Activated gamma-delta T cell (primary cell): ENCODE measurements around the gene TCERG1.

ENCODE experiments used
- DNase-seq: peaks from one replicate; lab custom pipeline; 2025; lab: John Stamatoyannopoulos, UW

Gene TCERG1

DNA sequence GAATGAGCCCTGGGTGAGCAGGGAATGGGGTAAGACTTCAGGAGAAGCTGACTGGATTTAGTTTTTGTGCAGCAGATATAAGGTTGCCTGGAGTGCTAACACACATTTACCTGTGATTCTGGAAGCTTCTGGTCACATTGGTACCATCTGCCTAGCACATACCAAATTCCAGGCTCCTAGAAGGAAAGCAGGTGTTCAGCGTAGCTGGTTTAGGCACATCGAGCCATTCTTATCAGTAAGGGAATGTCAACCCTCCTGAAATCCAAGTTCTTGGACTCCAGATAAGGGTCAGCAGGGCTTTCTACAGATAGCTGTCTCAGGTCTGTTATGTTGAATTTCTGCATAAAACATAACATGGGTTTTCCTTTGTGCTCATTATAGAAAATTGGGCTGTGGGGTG is 10.3 kb downstream of the TCERG1 start:
- no peak for DNase-seq

DNA sequence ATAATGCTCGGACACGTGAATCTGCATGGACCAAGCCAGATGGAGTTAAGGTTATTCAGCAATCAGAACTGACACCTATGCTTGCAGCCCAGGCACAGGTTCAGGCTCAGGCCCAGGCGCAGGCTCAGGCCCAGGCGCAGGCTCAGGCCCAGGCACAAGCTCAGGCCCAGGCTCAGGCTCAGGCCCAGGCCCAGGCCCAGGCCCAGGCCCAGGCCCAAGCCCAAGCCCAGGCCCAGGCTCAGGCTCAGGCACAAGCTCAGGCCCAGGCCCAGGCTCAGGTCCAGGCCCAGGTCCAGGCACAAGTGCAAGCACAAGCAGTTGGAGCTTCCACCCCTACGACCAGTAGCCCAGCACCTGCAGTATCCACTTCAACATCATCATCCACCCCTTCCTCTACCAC is 11.8 kb downstream of the TCERG1 start:
- no peak for DNase-seq

DNA sequence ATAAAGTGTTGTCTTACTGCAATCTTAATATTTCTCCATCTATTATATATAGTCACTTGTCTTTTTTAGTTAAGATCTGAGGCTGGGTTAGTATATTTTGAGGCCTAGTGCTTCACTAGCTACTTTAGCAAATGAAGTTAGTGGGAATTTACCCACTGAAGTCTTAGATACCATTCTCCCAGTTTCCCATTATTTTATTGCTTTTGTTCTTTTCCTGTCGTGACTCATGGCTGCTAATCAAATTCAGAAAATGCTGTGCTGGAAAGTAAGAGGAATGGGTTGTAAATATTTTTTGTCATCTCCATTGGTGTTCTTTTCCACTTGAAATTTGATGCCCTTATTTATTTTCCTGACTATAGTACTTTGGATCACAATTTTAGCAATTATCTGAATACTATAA is 14.2 kb downstream of the TCERG1 start:
- no peak for DNase-seq

DNA sequence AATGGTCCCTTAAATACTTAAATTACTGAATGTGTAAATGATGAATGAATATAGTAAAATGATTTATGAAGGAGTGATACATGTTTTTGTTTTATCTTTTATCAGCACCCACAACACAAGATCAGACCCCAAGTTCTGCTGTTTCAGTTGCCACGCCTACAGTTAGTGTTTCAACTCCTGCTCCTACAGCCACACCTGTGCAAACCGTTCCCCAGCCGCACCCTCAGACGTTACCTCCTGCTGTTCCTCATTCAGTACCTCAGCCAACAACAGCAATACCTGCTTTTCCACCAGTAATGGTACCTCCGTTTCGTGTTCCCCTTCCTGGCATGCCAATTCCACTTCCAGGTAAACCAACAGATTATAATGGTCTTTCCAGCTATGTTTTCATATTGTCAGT is 16.3 kb downstream of the TCERG1 start:
- no peak for DNase-seq

DNA sequence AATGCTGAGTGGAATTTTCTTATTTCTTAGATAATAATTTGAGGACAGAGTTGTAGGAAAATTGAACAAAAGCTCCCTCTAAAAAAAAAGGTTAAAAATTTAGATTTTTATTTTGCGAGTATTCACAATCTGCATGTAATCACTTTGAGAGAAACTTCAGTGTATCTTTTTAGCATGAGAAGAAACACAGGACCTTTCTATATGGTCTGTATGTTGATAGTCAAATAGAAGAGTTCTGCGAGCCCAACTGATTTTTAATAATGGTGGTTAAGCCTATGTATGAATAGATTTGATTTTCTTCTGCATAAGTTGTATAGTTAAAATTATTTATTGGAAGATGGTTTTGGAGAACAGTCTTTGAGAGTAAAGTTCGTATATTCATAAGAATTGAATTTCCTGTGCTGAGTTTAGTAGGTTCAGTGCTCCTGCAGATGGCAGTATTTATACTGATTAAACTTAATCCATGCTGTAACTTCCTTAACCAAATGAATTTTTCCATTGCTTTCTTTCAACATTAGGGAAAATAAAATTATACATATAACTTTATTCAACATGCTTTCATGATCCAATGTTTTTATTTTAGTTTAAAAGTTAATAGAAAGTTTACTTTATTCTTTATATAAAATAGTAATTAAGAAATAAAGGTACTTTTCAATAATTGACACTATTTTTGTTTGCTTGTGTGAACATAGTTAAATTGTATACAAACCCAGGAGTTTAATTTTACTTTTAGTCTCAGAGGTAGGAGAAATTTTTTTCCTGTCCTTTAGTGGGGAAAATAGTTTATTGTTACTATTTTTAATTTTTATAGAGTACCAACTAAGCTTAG is 19.6 kb downstream of the TCERG1 start:
- DNase-seq = no peak

DNA sequence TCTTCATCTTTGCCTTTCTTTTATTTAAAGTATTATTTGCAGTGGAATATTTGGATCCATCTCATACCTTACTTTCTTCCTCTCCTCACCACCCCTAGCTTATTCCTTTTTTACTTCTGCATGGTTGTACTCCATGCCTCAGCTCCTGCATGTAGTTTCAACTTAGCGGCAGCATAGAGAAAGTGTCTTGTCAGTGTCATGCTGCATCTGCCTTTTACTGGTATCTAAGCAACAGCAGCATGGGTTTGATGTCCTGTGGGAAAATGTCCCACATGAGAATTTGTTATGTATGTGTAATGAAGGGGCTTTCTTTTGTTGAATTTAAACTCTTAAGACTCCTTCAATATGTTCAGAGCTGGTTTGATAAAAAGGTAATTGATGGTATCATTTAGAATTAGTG is 20.6 kb downstream of the TCERG1 start:
- DNase-seq = no peak

DNA sequence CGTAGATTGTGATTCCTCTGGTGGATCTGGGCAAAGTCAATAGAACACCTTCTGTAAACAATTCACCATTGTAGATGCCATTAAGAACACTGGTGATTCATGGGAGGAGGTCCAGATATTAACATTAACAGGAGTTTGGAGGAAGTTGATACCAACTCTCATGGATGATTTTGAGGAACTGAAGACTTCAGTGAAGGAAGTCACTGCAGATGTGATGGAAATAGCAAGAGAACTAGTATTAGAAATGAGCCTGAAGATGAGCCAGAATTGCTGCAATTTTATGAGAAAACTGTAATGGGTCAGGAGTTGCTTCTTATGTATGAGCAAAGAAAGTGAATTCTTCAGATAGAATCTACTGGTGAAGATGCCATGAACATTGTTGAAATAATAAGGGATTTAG is 26.9 kb downstream of the TCERG1 start:
- DNase-seq = no peak

DNA sequence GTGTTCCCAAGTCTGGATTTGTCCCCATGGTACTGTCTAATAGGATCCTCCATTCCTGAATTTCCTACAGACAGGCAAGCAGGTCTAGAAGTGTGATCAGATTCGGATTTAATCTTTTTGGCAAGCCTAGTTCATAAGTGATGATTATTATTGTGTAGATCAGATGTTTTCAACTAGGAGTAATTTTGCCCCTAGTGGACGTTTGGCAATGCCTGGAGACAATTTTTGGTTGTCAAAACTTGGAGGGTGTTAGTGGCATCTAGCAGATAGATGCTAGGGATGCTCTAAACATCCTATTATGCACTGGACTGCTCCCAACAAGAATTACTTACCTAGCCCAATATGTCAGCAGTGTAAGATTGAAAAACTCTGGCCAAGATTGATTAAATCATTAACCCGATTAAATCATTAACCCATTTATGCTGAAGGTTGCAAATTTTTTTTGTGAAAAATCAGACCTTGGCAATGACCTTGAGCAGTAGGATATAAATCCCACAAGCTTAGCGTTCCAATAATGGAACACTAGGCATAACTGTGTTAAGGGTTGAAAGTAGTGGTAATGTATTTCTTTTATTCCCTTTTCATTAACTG is 28.2 kb downstream of the TCERG1 start:
- DNase-seq = no peak

DNA sequence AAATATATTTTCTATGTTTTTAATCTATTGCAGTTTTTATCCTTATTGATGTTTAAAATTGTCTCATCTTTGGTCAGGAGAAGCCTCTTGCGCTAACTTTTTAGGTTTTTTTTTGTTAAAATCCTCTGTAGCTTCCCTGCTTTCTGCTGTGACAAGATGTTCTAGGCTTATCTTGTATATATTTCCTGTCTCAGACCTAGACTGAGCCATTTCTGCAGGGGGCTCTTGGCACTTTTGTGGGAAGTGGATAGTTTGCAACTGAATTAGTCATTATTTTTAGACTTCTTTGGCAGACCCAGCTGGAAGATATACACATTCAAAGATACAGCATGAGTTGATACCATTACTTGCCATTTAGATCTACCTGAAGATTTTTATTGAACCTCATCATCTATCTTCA is 28.8 kb downstream of the TCERG1 start:
- DNase-seq = no peak

DNA sequence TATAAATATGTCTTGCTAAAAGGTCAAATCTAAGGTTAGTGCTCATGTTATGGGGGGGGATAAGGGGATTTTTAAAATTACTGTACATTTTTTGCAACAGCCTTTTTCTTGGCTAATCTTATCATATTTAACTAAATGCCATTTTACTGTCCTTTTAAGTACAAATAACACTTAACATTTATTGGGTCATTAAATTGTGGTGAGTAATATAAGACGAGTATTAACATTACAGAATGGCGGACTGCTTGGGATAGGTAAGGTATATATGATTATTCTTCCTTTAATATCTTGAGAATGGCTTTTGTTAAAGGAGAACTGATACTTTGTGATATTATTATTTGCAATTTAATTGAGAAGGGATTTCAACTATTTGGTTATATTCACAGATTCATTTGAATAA is 35.6 kb downstream of the TCERG1 start:
- DNase-seq = no peak

DNA sequence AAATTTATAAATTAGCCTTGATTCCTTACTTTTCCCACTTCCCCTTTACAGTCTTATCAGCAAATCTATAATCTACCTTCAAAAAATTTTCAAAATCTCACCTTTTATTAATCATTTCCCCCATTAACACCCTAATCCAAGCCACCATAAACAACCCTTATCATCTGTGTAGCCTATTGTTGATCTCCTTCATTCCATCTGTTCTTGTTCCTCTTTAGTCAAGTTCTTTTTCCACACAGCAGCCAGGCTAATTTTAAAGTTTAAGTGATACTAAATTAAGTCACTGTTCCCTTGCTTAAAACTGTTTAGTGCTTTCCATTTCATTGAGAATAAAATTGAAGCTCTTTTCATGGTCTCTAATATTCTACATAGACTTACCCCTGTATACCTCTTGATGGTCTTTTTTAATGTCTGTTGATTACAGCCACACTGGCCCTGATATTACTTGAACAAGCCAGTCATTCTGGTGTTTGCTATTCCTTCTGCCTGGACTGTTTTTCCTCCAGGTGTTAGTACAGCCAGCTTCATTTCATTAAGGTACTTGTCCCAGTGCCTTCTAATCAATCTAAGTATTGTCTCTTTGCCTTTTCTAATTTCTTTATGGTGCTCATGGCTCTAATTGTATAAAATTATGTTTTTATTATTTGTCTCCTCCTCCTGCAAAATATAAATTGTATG is 37.7 kb downstream of the TCERG1 start:
- DNase-seq = no peak

DNA sequence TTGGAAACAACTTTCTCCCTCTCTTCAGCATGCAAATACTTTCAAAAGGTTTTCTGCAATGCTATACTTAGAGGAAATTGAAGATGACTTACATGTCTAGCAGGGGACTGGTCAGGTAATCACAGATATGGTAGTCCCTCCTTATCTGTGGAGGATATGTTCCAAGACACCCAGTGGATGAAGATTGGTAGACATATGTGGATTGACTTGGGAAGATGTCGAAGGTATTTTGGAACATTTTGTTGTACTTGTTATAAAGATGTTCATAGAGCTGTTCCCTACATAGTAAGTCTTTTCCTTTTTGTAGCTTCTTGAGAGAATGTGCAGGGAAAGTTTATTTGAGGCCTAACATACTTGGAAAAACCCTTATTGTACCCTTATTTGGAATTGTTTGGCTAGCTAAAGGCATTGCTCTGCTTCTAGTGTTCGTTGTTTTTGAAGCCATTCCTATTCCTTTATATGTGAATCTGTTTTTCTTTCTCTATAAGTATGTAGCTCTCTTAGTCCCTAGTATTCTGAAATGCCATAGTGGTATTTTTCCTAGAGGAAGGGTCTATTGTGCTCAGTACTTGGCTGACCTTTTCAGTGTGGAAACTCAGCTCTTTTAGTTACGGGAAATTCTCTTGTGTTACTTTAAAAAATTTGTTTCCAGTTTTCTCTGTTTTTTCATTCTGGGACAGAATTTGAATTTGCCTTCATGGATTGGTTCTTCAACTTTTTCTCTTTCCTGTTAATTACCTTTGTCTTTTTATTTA is 43.1 kb downstream of the TCERG1 start:
- DNase-seq = no peak

DNA sequence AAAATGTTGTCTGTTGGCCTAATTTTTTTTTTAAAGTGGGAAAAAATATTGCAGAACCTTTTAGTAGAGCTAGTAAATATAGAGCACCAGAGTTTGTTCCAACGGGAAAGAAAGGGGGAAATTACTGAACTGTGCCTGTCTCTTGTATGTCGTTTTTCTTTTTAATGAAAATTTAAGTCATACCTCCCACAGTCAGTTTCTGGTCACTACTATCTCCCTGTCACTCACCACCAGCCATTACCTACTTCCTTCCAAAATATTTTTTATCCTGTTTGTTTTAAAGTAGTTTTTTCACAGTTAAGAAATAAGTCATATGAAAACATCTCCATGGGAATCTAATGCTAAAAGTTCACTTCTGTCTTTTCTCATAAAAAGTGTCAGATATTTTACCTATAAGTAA is 47.5 kb downstream of the TCERG1 start:
- DNase-seq = no peak

DNA sequence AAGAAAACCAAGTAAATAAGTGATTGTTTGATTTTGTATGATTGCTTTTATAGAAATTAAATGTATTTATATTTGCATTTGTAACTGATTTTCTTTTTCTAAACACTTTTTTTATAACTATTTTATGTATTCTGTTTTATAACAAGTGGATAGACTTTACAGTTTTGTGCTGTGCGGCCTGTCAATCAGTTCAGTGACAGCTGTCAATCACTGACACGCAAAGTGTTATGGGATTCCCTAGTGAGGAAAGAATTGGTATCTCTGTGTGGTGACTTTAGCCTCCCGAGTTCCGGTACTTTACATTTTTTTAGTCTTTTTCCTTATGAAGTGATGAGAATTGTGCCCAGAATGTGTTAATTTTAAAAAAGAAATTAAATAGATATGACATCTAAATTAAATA is 52.5 kb downstream of the TCERG1 start:
- DNase-seq = no peak

DNA sequence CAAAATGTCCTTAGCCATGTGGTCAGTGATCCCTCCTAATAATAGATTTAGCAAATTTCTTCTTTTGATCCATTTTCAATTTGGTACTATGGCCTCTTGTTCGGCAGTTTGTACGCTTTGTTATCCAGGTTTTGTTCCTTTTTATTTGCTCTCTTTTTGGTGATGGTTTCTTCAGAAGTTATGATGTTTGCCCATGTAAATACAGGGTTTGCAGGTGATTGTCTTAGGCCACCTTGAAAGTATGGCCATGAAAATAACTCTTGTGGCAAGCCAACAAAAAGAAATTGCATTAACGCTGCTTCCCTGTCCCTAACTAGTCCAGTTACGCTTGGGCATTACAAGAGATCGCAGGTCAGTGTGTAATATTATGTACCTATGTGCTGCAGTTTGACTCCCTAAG is 60.3 kb downstream of the TCERG1 start:
- no peak for DNase-seq

DNA sequence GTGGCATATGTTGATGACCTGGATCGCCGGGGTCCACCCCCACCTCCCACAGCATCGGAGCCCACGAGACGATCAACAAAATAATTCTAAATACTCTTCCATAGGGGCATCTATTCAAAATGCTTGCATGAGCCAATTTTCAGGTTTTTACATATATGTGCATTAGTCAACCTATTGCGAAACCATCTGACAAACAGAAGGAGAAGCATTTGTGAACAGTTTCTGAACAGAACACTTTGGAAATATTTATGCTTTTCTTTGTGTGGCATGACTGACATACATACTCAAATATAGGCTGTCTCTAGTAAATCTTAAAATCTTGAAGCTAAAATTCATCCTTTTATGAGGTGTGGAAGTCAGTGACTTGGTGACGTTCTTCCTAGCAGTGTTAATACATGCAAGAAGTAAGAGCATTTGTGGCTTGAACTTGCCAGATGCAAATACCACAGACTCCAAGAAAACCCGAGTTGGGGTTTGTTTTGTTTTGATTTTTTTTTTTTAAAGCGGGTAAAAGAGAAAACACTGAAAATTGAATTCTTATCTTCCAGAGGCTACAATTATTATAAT is 63.5 kb downstream of the TCERG1 start:
- no peak for DNase-seq

DNA sequence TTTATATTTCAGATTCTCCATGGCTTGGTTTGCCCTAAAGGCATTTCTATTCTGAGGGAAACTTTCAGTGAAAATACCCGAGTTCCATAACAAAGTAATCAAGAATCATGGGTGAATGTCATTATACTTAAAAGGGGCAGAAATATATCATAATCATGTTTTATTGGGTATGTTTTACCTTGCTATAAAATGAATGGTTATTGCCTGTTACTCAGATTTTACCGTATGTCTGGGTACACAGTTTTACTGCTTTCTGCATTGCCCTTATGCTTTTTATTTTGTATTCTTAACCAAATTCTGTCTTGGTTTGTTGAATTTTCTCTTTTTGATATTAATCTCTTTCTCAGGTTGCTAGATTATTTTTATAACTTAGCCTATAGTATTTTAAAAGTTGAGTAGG is 66.3 kb downstream of the TCERG1 start:
- DNase-seq = no peak

DNA sequence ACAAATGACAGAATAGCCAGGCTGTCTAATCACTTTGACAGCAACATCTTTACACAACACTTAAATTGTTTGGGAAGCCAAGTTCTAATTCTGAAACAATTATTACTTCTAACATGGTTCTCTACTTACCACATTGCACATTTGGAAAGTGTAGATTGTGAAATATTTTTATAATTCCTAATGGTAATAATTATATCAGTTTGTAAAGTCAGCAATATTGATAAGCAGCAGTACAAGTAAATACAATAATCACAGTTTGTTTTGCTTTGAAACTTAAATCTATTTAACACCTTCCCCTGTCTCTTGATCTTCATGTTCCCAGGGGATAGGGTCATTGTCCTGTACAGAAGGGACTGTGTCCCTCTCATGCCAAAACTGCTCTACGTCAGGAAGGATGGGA is 67.4 kb downstream of the TCERG1 start:
- no peak for DNase-seq

DNA sequence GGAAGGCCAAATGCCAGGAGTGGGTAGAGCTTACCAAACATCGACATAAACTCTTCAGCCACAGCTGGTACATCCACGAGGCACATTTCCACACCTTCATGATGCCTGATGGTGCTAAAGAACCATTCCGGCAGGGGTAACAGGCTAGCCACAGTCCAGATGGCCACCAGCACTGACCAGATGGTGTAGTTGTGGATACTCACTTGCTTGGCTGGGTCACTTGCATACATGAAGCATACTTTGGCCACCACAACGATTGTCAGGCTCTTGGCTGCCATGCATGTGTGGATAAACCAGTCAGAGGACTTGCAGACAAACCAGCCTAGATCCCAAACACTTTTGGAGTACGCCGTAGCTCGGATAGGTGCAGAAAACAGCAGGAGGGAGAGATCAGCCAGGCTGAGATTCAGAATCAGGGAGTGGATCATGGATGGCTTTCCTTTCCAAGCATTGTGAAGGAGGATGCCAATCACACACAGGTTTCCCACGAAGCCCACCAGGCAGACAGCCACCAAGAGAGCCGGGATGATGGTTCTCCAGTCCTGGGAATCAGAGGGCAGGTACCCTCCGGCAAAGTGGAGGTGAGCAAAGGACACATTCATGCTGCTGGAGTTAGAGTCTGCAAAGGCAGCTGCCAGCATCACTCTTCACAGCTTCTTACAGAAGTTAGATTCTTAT is 68.5 kb downstream of the TCERG1 start:
- DNase-seq = no peak

DNA sequence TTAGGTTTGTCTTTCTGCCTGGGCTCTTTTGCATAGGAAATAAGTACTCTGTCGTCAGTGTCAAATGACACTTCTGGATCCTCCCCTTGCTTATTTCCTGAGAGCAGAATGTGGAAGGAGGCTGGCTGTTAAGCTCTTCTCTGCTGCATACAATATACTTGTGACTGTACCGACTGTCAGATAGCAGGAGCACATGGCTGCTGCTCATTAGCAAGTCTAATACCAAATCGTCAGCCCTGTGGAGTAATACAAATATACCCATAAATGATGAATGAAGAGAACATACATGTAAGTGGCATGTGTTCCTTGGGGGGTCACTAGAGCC is 69.0 kb downstream of the TCERG1 start, which contains the start of gene GPR151:
Gene GPR151, minus strand, starts transcription at position 40 of the 325 bp plus-strand sequence. CDS start 77 bp downstream, outside the sequence.
- no peak for DNase-seq

DNA sequence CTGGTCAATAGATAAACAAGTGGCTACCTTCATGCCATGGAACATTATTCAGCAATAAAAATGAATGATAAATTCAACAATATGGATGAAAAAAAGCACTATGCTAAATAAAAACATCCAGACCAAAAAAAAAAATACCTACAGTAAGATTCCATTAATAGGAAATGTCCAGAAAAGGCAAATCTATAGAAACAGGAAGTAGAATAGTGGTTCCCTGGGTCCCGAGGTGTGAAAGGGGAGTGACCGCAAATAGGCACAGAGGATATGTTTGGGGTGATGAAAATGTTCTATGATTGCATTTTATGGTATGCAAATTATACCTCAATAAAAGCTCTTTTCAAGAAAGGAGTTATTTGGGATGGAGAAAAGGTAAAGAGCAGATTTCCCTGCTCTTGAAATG is 72.4 kb downstream of the TCERG1 start:
- DNase-seq = no peak

DNA sequence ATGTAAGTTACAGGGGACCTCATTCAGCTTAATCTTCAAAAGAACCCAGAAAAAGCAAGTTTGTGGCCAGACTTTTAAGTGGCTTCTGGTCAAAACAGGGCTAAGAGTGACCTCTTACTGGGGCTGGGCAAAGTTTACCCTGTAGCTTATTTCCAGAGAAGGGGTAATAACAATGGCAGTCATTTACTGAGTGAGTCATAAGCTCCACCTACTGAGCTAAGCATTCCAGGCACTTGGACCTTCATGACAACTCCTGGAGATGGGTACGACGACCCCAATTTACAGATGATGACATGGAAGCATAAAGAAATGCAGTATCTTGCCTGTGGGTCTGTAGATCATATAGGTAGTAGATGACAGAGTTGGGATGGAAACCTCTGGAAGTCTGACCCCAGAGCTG is 73.6 kb downstream of the TCERG1 start:
- no peak for DNase-seq
